Sigmoid colon (tissue), 7 donors: ENCODE results near the gene CEACAM1. TPM values are rescaled to one million over a fixed set of nuclear protein-coding genes. Genes with fewer than 3 reads are reported as not detected.

ENCODE experiments used
- DNase-seq: peaks from one replicate; pipeline ENCODE4 v3.0.0-alpha.2; 2019
- H3K27ac ChIP-seq, 4 donors: fragments of 200-600 bp; sonication (generic); one replicate each; pipeline ENCODE4 v1.5.1; 2016 to 2019; ENCODE audit warnings: mild to moderate bottlenecking in 1 of 4
- H3K27me3 ChIP-seq, 3 donors: fragments of 200-600 bp; sonication (generic); one replicate each; pipeline ENCODE4 v1.5.1; 2019; ENCODE audit warnings: mild to moderate bottlenecking in 1 of 3
- H3K36me3 ChIP-seq, 4 donors: fragments of 200-600 bp; sonication (generic); one replicate each; pipeline ENCODE4 v1.5.1; 2016 to 2019
- H3K4me1 ChIP-seq, 4 donors: fragments of 200-600 bp; sonication (generic); one replicate each; pipeline ENCODE4 v1.5.1; 2017 to 2019
- H3K4me3 ChIP-seq, 4 donors: fragments of 200-600 bp; sonication (generic); one replicate each; pipeline ENCODE4 v1.5.1; 2017 to 2019; ENCODE audit warnings: mild to moderate bottlenecking in 2 of 4, moderate library complexity in 1 of 4
- H3K9me3 ChIP-seq, 4 donors: fragments of 200-600 bp in 3 of 4; sonication (generic) in 3 of 4; one replicate each; pipeline versions ENCODE4 v1.5.1 to v1.6.1; 2013 to 2019
- CTCF ChIP-seq, 4 experiments: fragments of 450-650 bp in 3 of 4; fragments of 200-600 bp in 1 of 4; IDR thresholded peaks; one replicate each; pipeline ENCODE4 v1.5.1; 2016 to 2019; ENCODE audit warnings: antibody characterized with exemption in 4 of 4, mild to moderate bottlenecking in 3 of 4, moderate library complexity in 2 of 4
- EP300 ChIP-seq, 4 donors: sonication (generic); formaldehyde crosslinking; IDR thresholded peaks; one replicate each; pipeline ENCODE4 v1.6.1; 2017; ENCODE audit warnings: antibody characterized with exemption in 4 of 4
- POLR2A ChIP-seq, 2 donors: fragments of 450-650 bp; IDR thresholded peaks; one replicate each; pipeline ENCODE4 v1.6.1; 2016; ENCODE audit warnings: antibody characterized with exemption in 2 of 2, mild to moderate bottlenecking in 2 of 2, moderate library complexity in 2 of 2
- POLR2AphosphoS5 ChIP-seq, 4 donors: sonication (generic); formaldehyde crosslinking; IDR thresholded peaks; one replicate each; pipeline ENCODE4 v1.6.1; 2017; ENCODE audit warnings: antibody characterized with exemption in 4 of 4
- WGBS, 2 donors: extraction: QIAGEN DNeasy Blood & Tissue Kit; methylation state at CpG; one replicate each; pipeline ENCODE4 v1.1.7; 2013; 5-methylcytosine and 5-hydroxymethylcytosine counted together
- intact Hi-C: fragments of 100-400 bp; cut with DNase I; formaldehyde crosslinking; loops from one replicate; pipeline ENCODE4 v1.15.1; 2023
- polyA plus RNA-seq, 3 donors: library from polyadenylated mRNA; stranded (reverse); fragments of 200-250 nt; gene quantifications; one replicate each; pipeline ENCODE4 v1.2.3, GENCODE V29; 2013
- total RNA-seq, 4 donors: library from RNA; depleted of rRNA; stranded (reverse); fragments of >200 nt; gene quantifications; one replicate each; pipeline ENCODE4 v1.1.0, GENCODE V29; 2016
- donor health status: healthy with polysubstance abuse.
- donor health status: Bipolar disorder and iron deficiency.
- donor health status: healthy.

CEACAM1 gene
- total and polyA plus RNA-seq, 7 donors, result 0.55 to 444 (median 2.4) TPM

- no peaks in the 10 kb centered on the region for H3K9me3 ChIP-seq
- H3K4me1 ChIP-seq, result no peaks in the 10 kb centered on the region
- TF ChIP-seq EP300 (IDR thresholded peaks at IDR 0.05) (no peak), CTCF (IDR thresholded peaks at IDR 0.05) (no peak), POLR2A (IDR thresholded peaks at IDR 0.05) (no peak), POLR2AphosphoS5 (IDR thresholded peaks at IDR 0.05) (no peak)
- no peak overlapping the region for H3K27ac ChIP-seq
- DNase-seq, result no peak
- no peaks in the 10 kb centered on the region for H3K27me3 ChIP-seq
- no peaks in the 10 kb centered on the region for H3K36me3 ChIP-seq
- intact Hi-C loops, result no loop called here
- H3K4me3 ChIP-seq, result no peak overlapping the region
- WGBS, 2 donors, result 78 to 90% methylated on average over 6 of the region's 6 CpGs
Observed at GRCh38 chr19:42473686-42474085, 54.6 kb downstream of the CEACAM1 start.

GRCh38 chr19:42472402-42473147, 55.7 kb downstream of the CEACAM1 start:
- no peak for DNase-seq
- 65 to 82% methylated on average over 7 of the region's 7 CpGs for whole genome bisulfite sequencing, 2 donors
- TF ChIP-seq POLR2AphosphoS5 (IDR thresholded peaks at IDR 0.05) (no peak), CTCF (IDR thresholded peaks at IDR 0.05) (no peak)
- no peaks in the 10 kb centered on the region for H3K36me3 ChIP-seq
- H3K4me3 ChIP-seq, result no peak overlapping the region
- no peaks in the 10 kb centered on the region for H3K27me3 ChIP-seq
- H3K4me1 ChIP-seq, result no peaks in the 10 kb centered on the region
- H3K9me3 ChIP-seq, result no peaks in the 10 kb centered on the region
- intact Hi-C loops, result no loop called here
- no peak overlapping the region for H3K27ac ChIP-seq

GRCh38 chr19:42471554-42472249, 56.6 kb downstream of the CEACAM1 start:
- no peaks in the 10 kb centered on the region for H3K9me3 ChIP-seq
- no peaks in the 10 kb centered on the region for H3K36me3 ChIP-seq
- H3K27ac ChIP-seq, result no peak overlapping the region
- no peak for DNase-seq
- H3K27me3 ChIP-seq, result no peaks in the 10 kb centered on the region
- intact Hi-C loops, result no loop called here
- no peak overlapping the region for H3K4me3 ChIP-seq
- 23 to 70% methylated on average over 7 of the region's 7 CpGs for WGBS, 2 donors
- H3K4me1 ChIP-seq, result no peaks in the 10 kb centered on the region
- TF ChIP-seq CTCF (IDR thresholded peaks at IDR 0.05), result no peak
- no peak for TF ChIP-seq POLR2A (IDR thresholded peaks at IDR 0.05)
- TF ChIP-seq POLR2AphosphoS5 (IDR thresholded peaks at IDR 0.05), result no peak
- TF ChIP-seq EP300 (IDR thresholded peaks at IDR 0.05), result no peak

GRCh38 chr19:42469311-42470235, 58.7 kb downstream of the CEACAM1 start:
- Histone ChIP-seq H3K27me3 (no peaks in the 10 kb centered on the region), H3K4me1 (no peaks in the 10 kb centered on the region), H3K36me3 (no peaks in the 10 kb centered on the region), H3K9me3 (no peaks in the 10 kb centered on the region), H3K4me3 (no peak overlapping the region), H3K27ac (no peak overlapping the region)
- whole genome bisulfite sequencing, 2 donors, result 64 to 73% methylated on average over 8 of the region's 8 CpGs
- intact Hi-C loops, result no loop called here
- no peak for DNase-seq
- TF ChIP-seq POLR2AphosphoS5 (IDR thresholded peaks at IDR 0.05), result no peak
- no peak for TF ChIP-seq EP300 (IDR thresholded peaks at IDR 0.05)
- no peak for TF ChIP-seq POLR2A (IDR thresholded peaks at IDR 0.05)
- no peak for TF ChIP-seq CTCF (IDR thresholded peaks at IDR 0.05)
